Mesenteric fat pad (tissue), 1 donor: ENCODE measurements around the gene IGFLR1. TPM values are rescaled to one million over a fixed set of nuclear protein-coding genes. Genes with fewer than 3 reads are reported as not detected.
A peak's percentile ranks its signal among the peaks of the same experiment; 100 is the strongest.

Experiments used
- DNase-seq: peaks from one replicate; pipeline ENCODE4 v3.0.0-alpha.2; 2020; ENCODE audit warnings: low spot score
- total RNA-seq: library from RNA; stranded (reverse); fragmentation: NEBNext Ultra II Directional; extraction: Animal tissue kit (Norgen Biotek cat#: 25700); gene quantifications from one replicate; pipeline ENCODE4 v1.2.1, GENCODE V29; 2021
- donor health status: DM: yes; HTN: yes; CAD: no.

IGFLR1 gene
- total RNA-seq, 1 donor from 2014 or later: 10.8 TPM

- no peak for DNase-seq
These were observed 14.4 kb upstream of the IGFLR1 start, which contains the start of gene HSPB6 for GRCh38 chr19:35756377-35757230. Gene HSPB6, minus strand, starts transcription at chr19:35757029. Its CDS starts 21 bp downstream, at chr19:35757008.

- peak; percentile 97 for DNase-seq
These were observed 13.5 kb upstream of the IGFLR1 start for GRCh38 chr19:35755550-35756376.

- DNase-seq: no peak
These were observed 12.9 kb upstream of the IGFLR1 start for GRCh38 chr19:35755131-35755549.

GRCh38 chr19:35754370-35755130 is 12.3 kb upstream of the IGFLR1 start:
- DNase-seq: no peak

- no peak for DNase-seq
These were observed 11.6 kb upstream of the IGFLR1 start for GRCh38 chr19:35753634-35754369.

- no peak for DNase-seq
These were observed 10.6 kb upstream of the IGFLR1 start for GRCh38 chr19:35752746-35753350.

GRCh38 chr19:35751839-35752745 is 9.8 kb upstream of the IGFLR1 start:
- DNase-seq: no peak

GRCh38 chr19:35750167-35750566 is 7.9 kb upstream of the IGFLR1 start:
- DNase-seq: no peak

GRCh38 chr19:35748106-35749020 is 6.1 kb upstream of the IGFLR1 start, which contains the start of gene LIN37:
Gene LIN37, plus strand, starts transcription at chr19:35748576. Its CDS starts 149 bp downstream, at chr19:35748725.
- DNase-seq: peak; percentile 99

GRCh38 chr19:35746531-35746930 is 4.3 kb upstream of the IGFLR1 start:
- DNase-seq: no peak

- DNase-seq: no peak
These were observed 3.8 kb upstream of the IGFLR1 start for GRCh38 chr19:35746087-35746462.

GRCh38 chr19:35745328-35746086 is 3.3 kb upstream of the IGFLR1 start, which contains the start of the genes PSENEN and U2AF1L4:
Gene PSENEN, plus strand, starts transcription at chr19:35745651. Its CDS starts 280 bp downstream, at chr19:35745931.
Gene U2AF1L4, minus strand, starts transcription at chr19:35745418. Its CDS starts 27 bp downstream, at chr19:35745391.
- DNase-seq: peak; percentile 98

- DNase-seq: peak; percentile 96
These were observed 2.4 kb upstream of the IGFLR1 start for GRCh38 chr19:35744430-35745327.

- no peak for DNase-seq
These were observed 1.6 kb upstream of the IGFLR1 start for GRCh38 chr19:35743640-35744429.

GRCh38 chr19:35741203-35741515 is 1.1 kb downstream of the IGFLR1 start:
- DNase-seq: no peak
